Endothelial cell of umbilical vein (primary cell): Measurements from ENCODE around the gene ENHO.

Experiments used
- CTCF ChIP-seq, 2 donors: IDR thresholded peaks; 1 replicate in 1 of 2; 2 replicates in 1 of 2; pipeline ENCODE4 v1.5.1; 2011; ENCODE audit warnings: low read length in 2 of 2, mild to moderate bottlenecking in 2 of 2, moderate library complexity in 2 of 2, control low read depth in 1 of 2, inconsistent platforms in 1 of 2, low read depth in 1 of 2; ENCODE audit not compliant: insufficient read depth in 1 of 2; ENCODE audit errors: extremely low read depth in 1 of 2
- GATA2 ChIP-seq: IDR thresholded peaks from 2 replicates; pipeline ENCODE4 v1.7.0; 2011; ENCODE audit warnings: low read depth, mild to moderate bottlenecking, moderate library complexity, mixed read lengths, low read length; ENCODE audit not compliant: insufficient read length, insufficient read depth
- POLR2A ChIP-seq: IDR thresholded peaks from 2 replicates; pipeline ENCODE4 v1.6.1; 2012; ENCODE audit warnings: low read depth, mild to moderate bottlenecking, control low read depth, low read length

- no peak for TF ChIP-seq CTCF (IDR thresholded peaks at IDR 0.05; ENCODE audit: extremely low read depth in 1 of 2, insufficient read depth in 1 of 2, low read depth in 1 of 2, low read length in 2 of 2)
- TF ChIP-seq GATA2: no peak
- no peak for TF ChIP-seq POLR2A
These were observed 26.6 kb downstream of the ENHO start for GRCh38 chr9:34496149-34496712.
